ENCODE results near the gene SPEN.
"Not testable (repeated sequence)": the region's sequence is repeated elsewhere in the genome, so short reads cannot be mapped to it uniquely, and the experiment has no call there.

Gene SPEN

DNA sequence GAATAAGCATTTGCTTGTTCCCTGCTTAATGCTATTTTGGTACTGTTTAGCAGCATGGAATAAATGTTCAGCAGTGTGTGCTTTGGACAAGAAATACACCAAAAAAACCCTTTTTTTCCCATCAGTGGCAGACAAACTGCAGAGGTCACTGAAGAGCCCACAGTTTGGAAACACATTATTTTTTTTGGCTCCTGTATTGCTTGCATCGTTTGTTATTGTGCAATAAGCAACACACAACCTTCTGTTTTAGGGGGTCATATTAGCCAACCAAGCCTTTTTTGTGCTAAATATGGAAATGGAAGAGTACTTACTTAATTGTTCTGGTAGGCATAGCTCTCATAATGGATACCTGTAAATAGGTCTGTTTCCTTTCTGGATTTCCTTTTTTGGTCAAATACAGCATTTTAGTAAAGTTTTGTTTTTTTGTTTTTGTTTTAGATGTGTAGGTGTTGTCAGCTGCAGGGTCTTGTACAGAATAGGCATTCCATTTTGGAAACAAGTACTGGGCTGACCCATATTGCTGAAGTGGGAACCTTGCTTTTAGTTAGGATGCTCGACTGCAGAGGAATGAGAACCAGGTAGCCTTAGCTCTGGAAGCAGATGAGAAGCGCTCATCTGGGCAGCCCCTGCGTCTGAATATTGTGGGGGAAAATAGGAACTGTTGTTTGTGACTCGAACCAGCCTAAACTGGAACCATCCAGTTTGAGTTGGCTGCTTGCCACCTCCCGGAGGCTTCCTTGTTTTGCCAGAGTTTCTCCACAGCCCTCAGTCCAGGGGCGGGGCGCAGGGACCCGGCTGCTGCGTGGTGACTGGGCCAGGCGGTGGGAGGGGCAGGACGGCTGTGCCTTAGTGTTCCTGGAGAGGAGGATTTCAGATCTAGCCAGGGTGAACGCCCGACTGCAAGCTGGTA is 38.4 kb downstream of the SPEN start:
- H4K20me1 ChIP-seq (ENCODE audit: insufficient read depth, low read length, poor library complexity, severe bottlenecking), result peaks cover 71% of the 10 kb centered on the region
- H3K4me3 ChIP-seq (ENCODE audit: low read length, poor library complexity, severe bottlenecking), result no peak overlapping the region
- H3F3A ChIP-seq (ENCODE audit: low read depth), result 0 out of 2 replicates have a peak, but pooled peaks cover 4% of the 10 kb centered on the region
- H3K9ac ChIP-seq (ENCODE audit: low read depth, low read length, poor library complexity, severe bottlenecking), result no peak overlapping the region
- no peaks in the 10 kb centered on the region for H3K9me2 ChIP-seq (replicated peaks; ENCODE audit: low read depth, low read length)
- H2AFZ ChIP-seq (ENCODE audit: low read length), result no peak overlapping the region
- H3K4me1 ChIP-seq (ENCODE audit: insufficient read depth, low read length, poor library complexity, severe bottlenecking), result no peaks in the 10 kb centered on the region
- peaks cover 99% of the 10 kb centered on the region for H3K79me2 ChIP-seq (ENCODE audit: insufficient read depth, low read length)
- no peaks in the 10 kb centered on the region for H3K27me3 ChIP-seq (ENCODE audit: insufficient read depth, low read length, poor library complexity, severe bottlenecking)
- H3K36me3 ChIP-seq (ENCODE audit: insufficient read depth, low read length), result peaks cover 37% of the 10 kb centered on the region; the same call in 1 of the 2 replicates
- TF ChIP-seq EZH2phosphoT487 (IDR thresholded peaks at IDR 0.05; ENCODE audit: borderline replicate concordance), result no peak
- TF ChIP-seq, protein P1, sequence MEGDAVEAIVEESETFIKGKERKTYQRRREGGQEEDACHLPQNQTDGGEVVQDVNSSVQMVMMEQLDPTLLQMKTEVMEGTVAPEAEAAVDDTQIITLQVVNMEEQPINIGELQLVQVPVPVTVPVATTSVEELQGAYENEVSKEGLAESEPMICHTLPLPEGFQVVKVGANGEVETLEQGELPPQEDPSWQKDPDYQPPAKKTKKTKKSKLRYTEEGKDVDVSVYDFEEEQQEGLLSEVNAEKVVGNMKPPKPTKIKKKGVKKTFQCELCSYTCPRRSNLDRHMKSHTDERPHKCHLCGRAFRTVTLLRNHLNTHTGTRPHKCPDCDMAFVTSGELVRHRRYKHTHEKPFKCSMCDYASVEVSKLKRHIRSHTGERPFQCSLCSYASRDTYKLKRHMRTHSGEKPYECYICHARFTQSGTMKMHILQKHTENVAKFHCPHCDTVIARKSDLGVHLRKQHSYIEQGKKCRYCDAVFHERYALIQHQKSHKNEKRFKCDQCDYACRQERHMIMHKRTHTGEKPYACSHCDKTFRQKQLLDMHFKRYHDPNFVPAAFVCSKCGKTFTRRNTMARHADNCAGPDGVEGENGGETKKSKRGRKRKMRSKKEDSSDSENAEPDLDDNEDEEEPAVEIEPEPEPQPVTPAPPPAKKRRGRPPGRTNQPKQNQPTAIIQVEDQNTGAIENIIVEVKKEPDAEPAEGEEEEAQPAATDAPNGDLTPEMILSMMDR (conservative IDR thresholded peaks at IDR 0.05; ENCODE audit: low read length), result no peak
- no peak overlapping the region for H3K4me2 ChIP-seq (ENCODE audit: low read depth, low read length, poor library complexity, severe bottlenecking)
- H3K9me3 ChIP-seq (ENCODE audit: insufficient read depth, low read depth, low read length), result no peaks in the 10 kb centered on the region

DNA sequence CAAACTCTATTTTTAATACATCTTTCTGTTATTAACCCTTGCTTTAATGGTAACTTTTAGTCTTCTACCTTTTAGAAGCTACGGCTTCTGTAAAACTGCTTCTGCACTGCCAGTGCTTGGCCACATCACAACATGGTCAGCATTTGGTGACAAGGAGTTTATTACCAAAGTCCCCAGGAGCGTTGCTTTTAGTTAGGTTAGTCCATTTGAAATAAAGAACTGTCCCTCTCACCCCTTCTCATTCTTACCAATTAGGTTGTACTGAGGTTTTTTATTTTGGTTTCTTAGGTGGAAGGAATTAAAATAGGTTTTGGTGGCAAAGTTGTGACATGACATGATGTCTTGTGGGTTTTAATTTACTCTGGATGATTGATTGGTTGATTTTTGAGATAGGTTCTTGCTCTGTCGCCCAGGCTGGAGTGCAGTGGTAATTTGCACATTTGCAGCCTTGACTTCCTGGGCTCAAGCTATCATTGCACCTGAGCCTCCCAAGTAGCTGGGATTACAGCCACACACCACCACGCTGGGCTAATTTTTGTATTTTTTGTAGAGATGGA is 39.2 kb downstream of the SPEN start:
- H3K9ac ChIP-seq (ENCODE audit: low read depth, low read length, poor library complexity, severe bottlenecking), result no peak overlapping the region
- H3K79me2 ChIP-seq (ENCODE audit: insufficient read depth, low read length), result peaks cover 99% of the 10 kb centered on the region

DNA sequence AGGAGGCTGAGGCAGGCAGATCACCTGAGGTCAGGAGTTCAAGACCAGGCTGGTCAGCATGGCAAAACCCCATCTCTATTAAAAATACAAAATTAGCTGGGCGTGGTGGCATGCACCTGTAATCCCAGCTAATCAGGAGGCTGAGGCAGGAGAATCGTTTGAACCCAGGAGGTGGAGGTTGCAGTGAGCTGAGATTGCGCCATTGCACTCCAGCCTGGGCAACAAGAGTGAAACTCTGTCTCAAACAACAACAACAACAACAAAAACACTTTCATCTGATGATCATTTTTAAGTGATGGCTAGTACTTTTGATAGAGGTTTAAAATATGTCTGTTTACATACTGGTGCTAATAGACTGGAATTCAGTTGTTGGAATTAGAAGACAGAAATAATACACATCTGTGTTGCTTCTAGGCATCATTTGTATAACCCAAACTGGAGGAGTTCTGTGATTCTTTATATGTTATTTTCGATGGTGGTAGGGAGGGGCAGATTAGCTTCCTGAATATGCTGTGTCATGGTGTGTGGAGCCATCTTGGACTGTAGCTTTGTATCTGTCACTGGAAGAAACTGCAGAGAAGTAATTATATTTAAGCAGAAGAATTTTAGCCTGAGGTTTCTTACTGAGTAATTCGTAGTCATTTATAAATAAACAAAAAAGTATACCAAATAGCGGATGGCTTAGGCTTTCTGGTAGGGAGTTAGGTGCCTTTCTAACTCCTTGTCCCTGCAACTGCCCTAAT is 45.5 kb downstream of the SPEN start:
- not testable (repeated sequence) for H3K9me2 ChIP-seq (replicated peaks; ENCODE audit: low read depth, low read length); H3K27me3 ChIP-seq (ENCODE audit: insufficient read depth, low read length, poor library complexity, severe bottlenecking); H3K4me3 ChIP-seq (ENCODE audit: low read length, poor library complexity, severe bottlenecking); H3K4me1 ChIP-seq (ENCODE audit: insufficient read depth, low read length, poor library complexity, severe bottlenecking); H3K9ac ChIP-seq (ENCODE audit: low read depth, low read length, poor library complexity, severe bottlenecking); H3K4me2 ChIP-seq (ENCODE audit: low read depth, low read length, poor library complexity, severe bottlenecking); H3K9me3 ChIP-seq (ENCODE audit: insufficient read depth, low read depth, low read length); H3F3A ChIP-seq (ENCODE audit: low read depth); H2AFZ ChIP-seq (ENCODE audit: low read length)
- Histone ChIP-seq H3K36me3 (ENCODE audit: insufficient read depth, low read length) (peaks cover 31% of the 10 kb centered on the region; the same call in 1 of the 2 replicates), H3K79me2 (ENCODE audit: insufficient read depth, low read length) (peaks cover 99% of the 10 kb centered on the region), H4K20me1 (ENCODE audit: insufficient read depth, low read length, poor library complexity, severe bottlenecking) (peaks cover 57% of the 10 kb centered on the region)

More for the DNA sequence above, 39.2 kb downstream of the SPEN start:
- H3K27me3 ChIP-seq (ENCODE audit: insufficient read depth, low read length, poor library complexity, severe bottlenecking), result no peaks in the 10 kb centered on the region
- no peak overlapping the region for H3K4me2 ChIP-seq (ENCODE audit: low read depth, low read length, poor library complexity, severe bottlenecking)
- TF ChIP-seq EZH2phosphoT487 (IDR thresholded peaks at IDR 0.05; ENCODE audit: borderline replicate concordance), result no peak
- TF ChIP-seq, protein P1 (conservative IDR thresholded peaks at IDR 0.05; ENCODE audit: low read length), result no peak
- H2AFZ ChIP-seq (ENCODE audit: low read length), result no peak overlapping the region
- H3K4me1 ChIP-seq (ENCODE audit: insufficient read depth, low read length, poor library complexity, severe bottlenecking), result no peaks in the 10 kb centered on the region
- H3K4me3 ChIP-seq (ENCODE audit: low read length, poor library complexity, severe bottlenecking), result no peak overlapping the region
- H3K9me2 ChIP-seq (replicated peaks; ENCODE audit: low read depth, low read length), result no peaks in the 10 kb centered on the region
- H4K20me1 ChIP-seq (ENCODE audit: insufficient read depth, low read length, poor library complexity, severe bottlenecking), result peaks cover 64% of the 10 kb centered on the region
- H3F3A ChIP-seq (ENCODE audit: low read depth), result no peaks in the 10 kb centered on the region
- H3K36me3 ChIP-seq (ENCODE audit: insufficient read depth, low read length), result peaks cover 30% of the 10 kb centered on the region; the same call in 1 of the 2 replicates
- H3K9me3 ChIP-seq (ENCODE audit: insufficient read depth, low read depth, low read length), result no peaks in the 10 kb centered on the region
